Lower leg skin (tissue), 4 donors: ENCODE results near the gene TRANK1. TPM values are rescaled to one million over a fixed set of nuclear protein-coding genes. Genes with fewer than 3 reads are reported as not detected.
"Not testable (repeated sequence)": the region's sequence is repeated elsewhere in the genome, so short reads cannot be mapped to it uniquely, and the experiment has no call there.

Experiments used
- DNase-seq, 2 donors: peaks; one replicate each; pipeline ENCODE4 v3.0.0-alpha.2; 2019; ENCODE audit warnings: low spot score in 2 of 2
- H3K4me3 ChIP-seq: fragments of 200-600 bp; sonication (generic); 2 replicates; pipeline ENCODE4 v1.5.1; 2017; ENCODE audit warnings: mild to moderate bottlenecking, low read depth; ENCODE audit not compliant: poor library complexity, severe bottlenecking
- POLR2A ChIP-seq, 2 donors: fragments of 450-650 bp; IDR thresholded peaks; one replicate each; pipeline ENCODE4 v1.6.1; 2016 to 2017; ENCODE audit warnings: antibody characterized with exemption in 2 of 2, mild to moderate bottlenecking in 1 of 2, moderate library complexity in 1 of 2
- WGBS, 2 donors: methylation state at CpG; one replicate each; pipeline ENCODE4 v1.1.5; 2018; 5-methylcytosine and 5-hydroxymethylcytosine counted together
- intact Hi-C: fragments of 100-400 bp; cut with DNase I; formaldehyde crosslinking; loops from one replicate; pipeline ENCODE4 v1.15.0; 2023; ENCODE audit warnings: low total_unique reads
- total RNA-seq, 4 donors: library from RNA; depleted of rRNA; stranded (reverse); fragments of >200 nt; gene quantifications; one replicate each; pipeline ENCODE4 v1.1.0, GENCODE V29; 2016
- TF ChIP-seq, protein P1 (sequence below), 3 donors: fragments of 450-650 bp; IDR thresholded peaks; one replicate each; pipeline ENCODE4 v1.5.1; 2016; ENCODE audit warnings: antibody characterized with exemption in 3 of 3, mild to moderate bottlenecking in 3 of 3, moderate library complexity in 2 of 3

TRANK1 gene
- total RNA-seq, 4 donors from 2014 or later: 2.6 to 5.1 (median 3.3) TPM

DNA sequence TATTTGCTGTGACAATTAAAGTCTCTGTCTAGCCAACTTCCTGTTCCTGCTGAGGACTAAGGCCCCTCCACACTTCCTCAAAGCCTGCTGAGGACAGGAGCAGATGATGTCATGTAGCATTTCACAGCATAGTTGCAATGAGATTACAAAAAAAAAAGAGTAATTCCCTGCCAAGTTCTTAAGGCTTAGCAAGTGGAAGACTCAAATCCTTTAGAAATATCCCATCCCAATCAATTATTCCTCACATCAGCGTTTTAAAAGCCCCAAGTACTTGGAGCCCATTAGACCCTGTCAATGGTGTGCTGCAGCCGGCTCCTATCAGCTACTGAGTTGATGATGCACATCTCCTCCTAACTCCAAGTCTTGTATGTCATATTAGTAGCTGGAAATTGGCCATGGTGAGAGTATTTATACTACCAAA, 51.7 kb downstream of the TRANK1 start:
- TF ChIP-seq, protein P1, sequence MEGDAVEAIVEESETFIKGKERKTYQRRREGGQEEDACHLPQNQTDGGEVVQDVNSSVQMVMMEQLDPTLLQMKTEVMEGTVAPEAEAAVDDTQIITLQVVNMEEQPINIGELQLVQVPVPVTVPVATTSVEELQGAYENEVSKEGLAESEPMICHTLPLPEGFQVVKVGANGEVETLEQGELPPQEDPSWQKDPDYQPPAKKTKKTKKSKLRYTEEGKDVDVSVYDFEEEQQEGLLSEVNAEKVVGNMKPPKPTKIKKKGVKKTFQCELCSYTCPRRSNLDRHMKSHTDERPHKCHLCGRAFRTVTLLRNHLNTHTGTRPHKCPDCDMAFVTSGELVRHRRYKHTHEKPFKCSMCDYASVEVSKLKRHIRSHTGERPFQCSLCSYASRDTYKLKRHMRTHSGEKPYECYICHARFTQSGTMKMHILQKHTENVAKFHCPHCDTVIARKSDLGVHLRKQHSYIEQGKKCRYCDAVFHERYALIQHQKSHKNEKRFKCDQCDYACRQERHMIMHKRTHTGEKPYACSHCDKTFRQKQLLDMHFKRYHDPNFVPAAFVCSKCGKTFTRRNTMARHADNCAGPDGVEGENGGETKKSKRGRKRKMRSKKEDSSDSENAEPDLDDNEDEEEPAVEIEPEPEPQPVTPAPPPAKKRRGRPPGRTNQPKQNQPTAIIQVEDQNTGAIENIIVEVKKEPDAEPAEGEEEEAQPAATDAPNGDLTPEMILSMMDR (IDR thresholded peaks at IDR 0.05): no peak
- TF ChIP-seq POLR2A (IDR thresholded peaks at IDR 0.05): no peak
- intact Hi-C loops: no loop called here
- DNase-seq: no peak
- 84 to 87% methylated on average over 2 of the region's 2 CpGs for WGBS, 2 donors
- no peak overlapping the region for H3K4me3 ChIP-seq

DNA sequence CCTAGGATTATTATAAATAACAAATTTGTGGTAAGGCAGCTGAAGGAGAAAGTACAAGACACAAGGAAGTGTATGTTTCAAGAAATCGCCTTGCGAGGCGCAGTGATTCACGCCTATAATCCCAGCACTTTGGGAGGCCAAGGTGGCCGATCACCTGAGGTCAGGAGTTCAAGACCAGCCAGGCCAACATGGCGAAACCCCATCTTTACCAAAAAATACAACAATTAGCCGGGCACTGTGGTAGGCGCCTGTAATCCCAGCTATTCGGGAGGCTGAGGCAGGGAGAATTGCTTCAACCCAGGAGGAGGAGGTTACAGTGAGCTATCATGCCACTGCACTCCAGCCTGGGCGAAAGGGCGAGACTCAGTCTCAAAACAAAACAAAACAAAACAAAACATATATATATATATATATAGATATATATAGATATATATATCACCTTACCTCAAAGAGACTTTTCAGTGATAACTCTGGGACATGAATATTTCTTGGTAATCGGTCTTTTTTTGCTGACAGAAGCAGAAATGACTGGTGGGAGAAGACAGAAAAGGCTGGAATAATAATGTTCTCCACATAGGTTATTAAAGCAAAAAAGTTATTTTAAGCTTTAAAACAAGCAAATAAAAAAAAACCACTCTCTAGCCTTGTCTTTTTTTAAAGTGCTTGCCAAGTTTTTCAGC, 52.3 kb downstream of the TRANK1 start:
- no peak overlapping the region for H3K4me3 ChIP-seq
- TF ChIP-seq, protein P1 (IDR thresholded peaks at IDR 0.05): no peak
- no peak for TF ChIP-seq POLR2A (IDR thresholded peaks at IDR 0.05)
- 90 to 92% methylated on average over 12 of the region's 12 CpGs for WGBS, 2 donors
- DNase-seq: no peak
- intact Hi-C loops: no loop called here

DNA sequence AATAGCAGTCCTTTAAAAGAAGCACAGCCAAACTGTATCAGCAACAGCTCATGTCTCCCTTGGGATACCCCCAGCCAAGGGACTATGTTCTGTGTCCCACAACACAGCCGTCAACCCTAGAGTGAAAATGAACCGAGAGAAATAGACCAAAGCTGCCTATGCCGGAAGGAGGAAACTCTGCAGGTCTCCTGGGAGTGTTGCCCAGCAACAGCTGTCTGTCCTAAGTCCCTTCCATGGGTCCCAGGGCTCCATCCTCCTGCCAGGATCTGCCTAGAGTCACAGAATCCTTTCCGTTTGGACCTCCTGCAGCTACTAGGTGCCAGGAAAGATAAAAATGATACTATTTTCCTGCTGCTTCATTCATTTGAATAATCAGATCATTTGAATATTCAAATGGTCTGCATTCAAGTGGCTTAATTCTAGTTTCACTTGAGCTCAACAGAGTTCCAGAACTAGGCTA, 53.1 kb downstream of the TRANK1 start:
- no peak for TF ChIP-seq POLR2A (IDR thresholded peaks at IDR 0.05)
- TF ChIP-seq, protein P1 (IDR thresholded peaks at IDR 0.05): no peak
- DNase-seq: no peak
- intact Hi-C loops: no loop called here
- WGBS, 2 donors: 59 to 65% methylated on average over 4 of the region's 4 CpGs
- no peak overlapping the region for H3K4me3 ChIP-seq

DNA sequence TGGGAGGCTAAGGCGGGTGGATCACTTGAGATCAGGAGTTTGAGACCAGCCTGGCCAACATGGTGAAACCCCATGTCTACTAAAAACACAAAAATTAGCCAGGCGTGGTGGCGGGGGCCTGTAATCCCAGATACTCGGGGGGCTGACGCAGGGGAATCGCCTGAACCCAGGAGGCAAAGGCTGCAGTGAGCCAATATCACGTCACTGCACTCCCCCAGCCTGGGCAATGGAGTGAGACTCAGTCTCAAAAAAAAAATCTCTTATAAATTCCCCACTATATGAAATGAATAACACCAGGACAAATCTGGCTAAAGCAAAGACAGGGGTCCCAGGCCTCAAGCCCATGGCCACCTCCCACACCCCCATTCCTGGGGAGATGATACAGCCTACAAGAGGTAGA, 53.8 kb downstream of the TRANK1 start:
- WGBS, 2 donors: 80 to 83% methylated on average over 7 of the region's 7 CpGs
- intact Hi-C loops, H3K4me3 ChIP-seq, DNase-seq: not testable (repeated sequence)

DNA sequence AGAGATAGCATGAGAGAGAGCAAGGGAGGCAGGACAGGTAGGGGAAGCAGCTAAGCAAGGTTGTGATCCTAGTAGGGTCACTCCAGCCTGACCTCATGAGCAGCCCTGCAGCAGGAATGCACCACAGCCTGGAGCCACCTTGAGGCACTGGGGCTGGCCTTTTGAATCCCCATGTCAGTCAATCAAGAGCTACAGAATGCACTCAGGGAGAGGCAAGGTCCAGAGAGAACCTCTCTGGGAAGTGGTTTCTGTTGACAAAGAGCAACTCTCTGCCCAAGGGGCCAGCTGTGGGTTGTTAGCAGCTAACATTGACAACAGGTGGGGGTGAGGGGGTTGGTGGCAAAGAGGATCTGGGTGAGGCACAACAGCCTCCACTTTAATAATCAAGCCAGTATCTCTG, 54.6 kb downstream of the TRANK1 start:
- no peak overlapping the region for H3K4me3 ChIP-seq
- intact Hi-C loops: no loop called here
- no peak for TF ChIP-seq POLR2A (IDR thresholded peaks at IDR 0.05)
- TF ChIP-seq, protein P1 (IDR thresholded peaks at IDR 0.05): no peak
- DNase-seq: no peak

DNA sequence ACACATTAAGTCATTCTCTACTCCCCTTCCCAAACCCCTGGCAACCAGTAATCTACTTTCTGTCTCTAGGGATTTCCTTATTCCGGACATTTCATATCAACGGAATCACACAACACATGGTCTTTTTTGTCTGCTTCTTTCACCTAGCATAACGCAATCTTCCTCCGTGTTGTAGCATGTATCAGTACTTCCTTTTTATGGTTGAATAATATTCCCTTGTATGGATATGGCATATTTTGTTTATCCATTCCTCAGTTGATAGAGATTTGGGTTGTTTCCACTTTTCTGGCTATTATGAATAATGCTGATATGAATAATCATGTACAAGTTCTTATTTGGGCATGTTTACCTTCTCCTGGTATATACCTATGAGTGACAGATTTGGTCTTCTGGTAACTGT, 63.1 kb downstream of the TRANK1 start:
- H3K4me3 ChIP-seq: no peak overlapping the region
- DNase-seq: no peak
- TF ChIP-seq, protein P1 (IDR thresholded peaks at IDR 0.05): no peak
- TF ChIP-seq POLR2A (IDR thresholded peaks at IDR 0.05): no peak
- 68 to 82% methylated on average over 4 of the region's 4 CpGs for WGBS, 2 donors
- intact Hi-C loops: no loop called here

DNA sequence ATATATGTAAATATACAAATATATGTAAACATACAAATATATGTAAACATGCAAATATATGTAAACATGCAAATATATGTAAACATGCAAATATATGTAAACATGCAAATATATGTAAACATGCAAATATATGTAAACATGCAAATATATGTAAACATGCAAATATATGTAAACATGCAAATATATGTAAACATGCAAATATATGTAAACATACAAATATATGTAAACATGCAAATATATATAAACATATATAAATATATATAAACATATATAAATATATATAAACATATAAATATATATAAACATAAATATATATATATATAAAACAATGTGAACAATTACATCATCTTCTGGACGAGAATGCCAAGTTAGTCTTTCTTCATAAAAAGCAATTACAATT, 65.0 kb downstream of the TRANK1 start:
- DNase-seq, intact Hi-C loops, H3K4me3 ChIP-seq: not testable (repeated sequence)
- 90 to 97% methylated on average over 1 of the region's 1 CpG for WGBS, 2 donors
